Heart right ventricle (tissue), 16 donors: ENCODE measurements around the gene RGL1. TPM values are rescaled to one million over a fixed set of nuclear protein-coding genes. Genes with fewer than 3 reads are reported as not detected.

Source experiments
- ATAC-seq, 8 donors: fragments of 200-7000 bp; cut with Tn5 transposase; one replicate each; pipeline ENCODE4 v1.9.1; 2020; ENCODE audit warnings: mild to moderate bottlenecking in 8 of 8, moderate library complexity in 8 of 8, moderate number of reproducible peaks in 1 of 8
- DNase-seq, 2 donors: peaks; one replicate each; pipeline ENCODE4 v3.0.0-alpha.2; 2020
- H3K27ac ChIP-seq, 10 donors: fragments of 200-600 bp; sonication (generic) in 2 of 10; one replicate each; pipeline versions ENCODE4 v1.5.0 to v1.8.0; 2020 to 2022; ENCODE audit warnings: mild to moderate bottlenecking in 3 of 10
- H3K27me3 ChIP-seq, 7 donors: fragments of 200-600 bp; one replicate each; pipeline ENCODE4 v1.8.0; 2021 to 2022; ENCODE audit warnings: mild to moderate bottlenecking in 2 of 7
- H3K36me3 ChIP-seq, 9 donors: fragments of 200-600 bp; sonication (generic) in 1 of 9; one replicate each; pipeline versions ENCODE4 v1.5.0 to v1.8.0; 2020 to 2022; ENCODE audit warnings: mild to moderate bottlenecking in 2 of 9
- H3K4me1 ChIP-seq, 9 donors: fragments of 200-600 bp; sonication (generic) in 1 of 9; one replicate each; pipeline versions ENCODE4 v1.5.0 to v1.8.0; 2020 to 2022; ENCODE audit warnings: mild to moderate bottlenecking in 4 of 9
- H3K4me3 ChIP-seq, 10 donors: fragments of 200-600 bp; sonication (generic) in 2 of 10; one replicate each; pipeline versions ENCODE4 v1.5.0 to v1.8.0; 2020 to 2022; ENCODE audit warnings: mild to moderate bottlenecking in 7 of 10, moderate library complexity in 2 of 10
- H3K9me3 ChIP-seq, 11 donors: fragments of 200-600 bp in 10 of 11; sonication (generic) in 2 of 11; one replicate each; pipeline versions ENCODE4 v1.5.0 to v1.8.0; 2013 to 2022; ENCODE audit warnings: mild to moderate bottlenecking in 2 of 11, control low read depth in 1 of 11, moderate library complexity in 1 of 11
- CTCF ChIP-seq, 9 donors: fragments of 200-600 bp; sonication (generic) in 2 of 9; IDR thresholded peaks; one replicate each; pipeline versions ENCODE4 v1.5.0 to v1.8.0; 2021 to 2022; ENCODE audit warnings: antibody characterized with exemption in 9 of 9, mild to moderate bottlenecking in 5 of 9, moderate library complexity in 1 of 9
- WGBS, 2 donors: extraction: QIAGEN DNeasy Blood & Tissue Kit; methylation state at CpG; one replicate each; pipeline ENCODE4 v1.1.7; 2013; ENCODE audit warnings: inconsistent platforms in 1 of 2; 5-methylcytosine and 5-hydroxymethylcytosine counted together
- intact Hi-C, 10 donors: fragments of 100-400 bp; cut with DNase I; formaldehyde crosslinking; loops; one replicate each; pipeline versions ENCODE4 v1.11.1 to v1.14.2; 2022
- polyA plus RNA-seq, 2 donors: library from polyadenylated mRNA; stranded (reverse); fragments of 200-250 nt; gene quantifications; one replicate each; pipeline ENCODE4 v1.2.3, GENCODE V29; 2013
- total RNA-seq, 10 donors: library from RNA; stranded (reverse); fragmentation: NEBNext Ultra II Directional in 3 of 10; extraction: Animal tissue kit (Norgen Biotek cat#: 25700) in 3 of 10; gene quantifications; one replicate each; pipeline versions ENCODE4 v1.2.1 to v1.2.4, GENCODE V29; 2021 to 2023
- donor health status: Arrhythmogenic right ventricular cardiomyopathy.
- donor health status: ischemic (EF 13 %, LVEDD 7.1; RV severe dilation, severe dysfunction).
- donor health status: healthy with polysubstance abuse.
- donor health status: DM: no; HTN: yes; CAD: no.
- donor health status: DM: no; HTN: no; CAD: no.
- donor health status: ischemic (EF 25% LVEDD 6.9; RV normal size, moderate dysfunction).
- donor health status: ischemic (EF 25% LVEDD 5.7; RV mildly dilated, moderate dysfunction).
- donor health status: healthy.
- donor health status: DM: yes; HTN: yes; CAD: no.
- donor health status: Ischemic cardiomyopathy.
- donor health status: ischemic (EF 35%, LVEDD 5.7; RV mildly dilated, moderate dysfunction).
- donor health status: nonischemic (EF 11% LVEDD 7.7; RV severe dilation, severe dysfunction).
- donor health status: DM: yes; HTN: yes; CAD: no.
- donor health status: PGD.
- donor health status: ischemic (EF 29% LVEDD 5.4; RV normal size, mild dysfunction).
- donor health status: nonischemic (EF 23%, LVEDD 6.1; RV moderate dilation, normal function).

RGL1 gene
- total and polyA plus RNA-seq, 12 donors: 3.8 to 33.4 (median 18.4) TPM

GRCh38 chr1:183800449-183800848 is 4.5 kb upstream of the RGL1 start:
- TF ChIP-seq CTCF (IDR thresholded peaks at IDR 0.05): no peak
- WGBS, 2 donors: 78 to 79% methylated on average over 1 of the region's 1 CpG
- Histone ChIP-seq H3K4me1 (peaks cover 0 to 7% (median 4%) of the 10 kb centered on the region in 9 donors), H3K36me3 (no peaks in the 10 kb centered on the region), H3K9me3 (peaks cover 0 to 21% (median 10%) of the 10 kb centered on the region in 11 donors), H3K4me3 (no peak overlapping the region), H3K27me3 (no peaks in the 10 kb centered on the region), H3K27ac (no peak overlapping the region)
- ATAC-seq: no peak
- DNase-seq: no peak
- intact Hi-C loops: loop anchor here in 1 of 10 donors (10.0 kb wide), 1 partner anchor 114 kb away; no protein-coding TSS in a partner anchor

GRCh38 chr1:183801649-183802048 is 3.3 kb upstream of the RGL1 start:
- ATAC-seq: no peak
- intact Hi-C loops: loop anchor here in 1 of 10 donors (10.0 kb wide), 1 partner anchor 113 kb away; no protein-coding TSS in a partner anchor

GRCh38 chr1:183804387-183804786 is 533 bp upstream of the RGL1 start:
- WGBS, 2 donors: 38 to 47% methylated on average over 5 of the region's 5 CpGs
- peaks cover 0 to 42% (median 22%) of the 10 kb centered on the region in 9 donors for H3K4me1 ChIP-seq
- peak in 5 of 8 donors; percentile 3 to 42 (median 12) for ATAC-seq
- peaks cover 0 to 11% (median 0%) of the 10 kb centered on the region in 9 donors for H3K36me3 ChIP-seq
- intact Hi-C loops: loop anchor here in 1 of 10 donors (10.0 kb wide), 1 partner anchor 110 kb away; no protein-coding TSS in a partner anchor
- peak overlapping the region in 9 of 10 donors; percentile 72 to 89 (median 81) for H3K27ac ChIP-seq
- H3K9me3 ChIP-seq: peaks cover 0 to 21% (median 10%) of the 10 kb centered on the region in 11 donors
- H3K4me3 ChIP-seq: peak overlapping the region in 9 of 10 donors; percentile 57 to 73 (median 66)
- DNase-seq: no peak
- H3K27me3 ChIP-seq: no peaks in the 10 kb centered on the region
- no peak for TF ChIP-seq CTCF (IDR thresholded peaks at IDR 0.05)

More at GRCh38 chr1:183801649-183802048, 3.3 kb upstream of the RGL1 start:
- Histone ChIP-seq H3K27me3 (no peaks in the 10 kb centered on the region), H3K4me1 (peaks cover 0 to 16% (median 7%) of the 10 kb centered on the region in 9 donors), H3K27ac (no peak overlapping the region), H3K4me3 (no peak overlapping the region), H3K36me3 (no peaks in the 10 kb centered on the region), H3K9me3 (peaks cover 0 to 21% (median 10%) of the 10 kb centered on the region in 11 donors)
- 98% methylated on average over 2 of the region's 2 CpGs for WGBS, 2 donors
- DNase-seq: no peak
- TF ChIP-seq CTCF (IDR thresholded peaks at IDR 0.05): no peak

- H3K4me3 ChIP-seq: peak overlapping the region in 9 of 10 donors; percentile 57 to 73 (median 66)
- intact Hi-C loops: loop anchor here in 3 of 10 donors (5.0 to 10.0 kb wide), 3 partner anchors 66 to 109 kb away; no protein-coding TSS in a partner anchor
- H3K36me3 ChIP-seq: peaks cover 0 to 11% (median 0%) of the 10 kb centered on the region in 9 donors
- ATAC-seq (peak in 2 of 8 donors; percentile 3 to 5), DNase-seq (no peak)
- H3K27me3 ChIP-seq: no peaks in the 10 kb centered on the region
- H3K4me1 ChIP-seq: peaks cover 0 to 58% (median 39%) of the 10 kb centered on the region in 9 donors
- 36 to 53% methylated on average over 4 of the region's 4 CpGs for WGBS, 2 donors
- H3K9me3 ChIP-seq: peaks cover 0 to 17% (median 10%) of the 10 kb centered on the region in 11 donors
- H3K27ac ChIP-seq: peak overlapping the region in 7 of 10 donors; percentile 15 to 89 (median 77)
- no peak for TF ChIP-seq CTCF (IDR thresholded peaks at IDR 0.05)
Observed at GRCh38 chr1:183806125-183806524, 1.2 kb downstream of the RGL1 start.
